ENCODE results near the gene NXF1.

DNA sequence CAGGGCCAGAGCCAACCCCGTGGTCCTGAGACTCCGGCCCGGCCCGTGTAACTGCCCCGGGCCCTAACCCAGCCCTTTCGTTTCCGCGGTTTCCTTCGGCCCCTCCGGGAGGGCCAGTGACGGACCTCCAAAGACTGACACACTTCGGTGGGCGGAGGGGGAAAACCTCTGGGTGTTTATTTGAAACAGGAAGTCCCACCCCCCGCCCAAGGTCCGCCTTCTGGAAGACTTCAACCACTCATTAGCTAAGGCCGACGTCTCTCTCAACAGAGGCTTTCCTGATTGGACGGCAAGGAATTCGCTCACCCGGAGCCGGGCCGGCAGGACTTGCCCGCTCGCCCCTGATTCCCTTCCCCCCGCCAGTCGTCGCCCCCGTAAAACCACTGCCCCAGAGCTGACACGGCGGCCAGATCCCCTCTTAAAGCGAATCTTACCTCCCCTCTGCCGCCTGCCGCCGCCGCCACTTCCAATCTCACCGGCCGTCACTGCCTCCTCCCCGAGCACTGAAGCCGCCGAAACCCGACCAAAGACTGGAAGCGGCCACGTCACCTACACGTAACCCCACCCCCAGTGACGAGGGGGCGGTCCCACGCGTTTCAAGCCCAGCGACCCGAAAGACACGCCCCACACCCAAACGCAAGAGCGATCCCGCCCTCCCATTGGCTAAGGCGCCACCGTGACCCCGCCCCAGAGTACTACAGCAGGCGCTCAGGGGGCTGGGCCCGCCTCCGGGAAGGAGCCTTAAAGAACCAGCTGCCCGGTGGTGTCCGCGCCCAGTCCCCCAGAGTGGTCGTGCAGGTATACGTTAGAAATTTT is 26.5 kb upstream of the NXF1 start, which contains the start of gene STX5:
- TF ChIP-seq POLR2A (IDR thresholded peaks at IDR 0.05), result peak in 1 of 2 donors; percentile 50
- TF ChIP-seq, protein P1, sequence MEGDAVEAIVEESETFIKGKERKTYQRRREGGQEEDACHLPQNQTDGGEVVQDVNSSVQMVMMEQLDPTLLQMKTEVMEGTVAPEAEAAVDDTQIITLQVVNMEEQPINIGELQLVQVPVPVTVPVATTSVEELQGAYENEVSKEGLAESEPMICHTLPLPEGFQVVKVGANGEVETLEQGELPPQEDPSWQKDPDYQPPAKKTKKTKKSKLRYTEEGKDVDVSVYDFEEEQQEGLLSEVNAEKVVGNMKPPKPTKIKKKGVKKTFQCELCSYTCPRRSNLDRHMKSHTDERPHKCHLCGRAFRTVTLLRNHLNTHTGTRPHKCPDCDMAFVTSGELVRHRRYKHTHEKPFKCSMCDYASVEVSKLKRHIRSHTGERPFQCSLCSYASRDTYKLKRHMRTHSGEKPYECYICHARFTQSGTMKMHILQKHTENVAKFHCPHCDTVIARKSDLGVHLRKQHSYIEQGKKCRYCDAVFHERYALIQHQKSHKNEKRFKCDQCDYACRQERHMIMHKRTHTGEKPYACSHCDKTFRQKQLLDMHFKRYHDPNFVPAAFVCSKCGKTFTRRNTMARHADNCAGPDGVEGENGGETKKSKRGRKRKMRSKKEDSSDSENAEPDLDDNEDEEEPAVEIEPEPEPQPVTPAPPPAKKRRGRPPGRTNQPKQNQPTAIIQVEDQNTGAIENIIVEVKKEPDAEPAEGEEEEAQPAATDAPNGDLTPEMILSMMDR (IDR thresholded peaks at IDR 0.05), result no peak

All from lower leg skin (tissue), 3 donors.